H9 (cell line): Measurements from ENCODE around the gene EIF1B. TPM values are rescaled to one million over a fixed set of nuclear protein-coding genes. Genes with fewer than 3 reads are reported as not detected.

Source experiments
- DNase-seq: peaks from one replicate; pipeline ENCODE4 v3.0.0-alpha.2; 2017
- H2AFZ ChIP-seq: one replicate; pipeline ENCODE4 v1.6.1; 2013; ENCODE audit warnings: mild to moderate bottlenecking, low read length, control low read depth, moderate library complexity
- H2AK5ac ChIP-seq: 2 replicates; pipeline ENCODE4 v1.6.1; 2013; ENCODE audit warnings: low read length, control low read depth, mixed read lengths; ENCODE audit not compliant: insufficient read length
- H2BK120ac ChIP-seq: one replicate; pipeline ENCODE4 v1.6.1; 2013; ENCODE audit warnings: low read depth, mild to moderate bottlenecking, low read length, control low read depth, inconsistent platforms; ENCODE audit not compliant: poor library complexity, severe bottlenecking
- H2BK12ac ChIP-seq: 2 replicates; pipeline ENCODE4 v1.6.1; 2013; ENCODE audit warnings: low read length, control low read depth, mixed read lengths, low read depth; ENCODE audit not compliant: insufficient read length
- H2BK15ac ChIP-seq: 2 replicates; pipeline ENCODE4 v1.6.1; 2013; ENCODE audit warnings: low read depth, low read length, control low read depth
- H2BK20ac ChIP-seq: one replicate; pipeline ENCODE4 v1.6.1; 2013; ENCODE audit warnings: low read depth, mild to moderate bottlenecking, low read length, control low read depth, inconsistent platforms; ENCODE audit not compliant: poor library complexity, severe bottlenecking
- H2BK5ac ChIP-seq: 2 replicates; pipeline ENCODE4 v1.6.1; 2013; ENCODE audit warnings: low read length, control low read depth, mixed read lengths; ENCODE audit not compliant: insufficient read length
- H3K14ac ChIP-seq: 2 replicates; pipeline ENCODE4 v1.6.1; 2013; ENCODE audit warnings: low read length, control low read depth; ENCODE audit not compliant: insufficient read depth
- H3K18ac ChIP-seq: 2 replicates; pipeline ENCODE4 v1.6.1; 2013; ENCODE audit warnings: low read depth, mild to moderate bottlenecking, mixed read lengths, low read length, control low read depth; ENCODE audit not compliant: insufficient read length
- H3K23ac ChIP-seq: 2 replicates; pipeline ENCODE4 v1.6.1; 2013; ENCODE audit warnings: low read length, control low read depth, mixed read lengths, low read depth; ENCODE audit not compliant: insufficient read length
- H3K23me2 ChIP-seq: 2 replicates; pipeline ENCODE4 v1.6.1; 2013; ENCODE audit warnings: low read depth, mild to moderate bottlenecking, mixed read lengths, low read length, control low read depth; ENCODE audit not compliant: insufficient read length, poor library complexity, severe bottlenecking
- H3K27ac ChIP-seq: 2 replicates; pipeline ENCODE4 v1.5.1; 2013; ENCODE audit warnings: low read length, control low read depth, mixed read lengths, low read depth; ENCODE audit not compliant: insufficient read length
- H3K27me3 ChIP-seq: 2 replicates; pipeline ENCODE4 v1.6.1; 2013; ENCODE audit warnings: low read length, control low read depth, inconsistent platforms; ENCODE audit not compliant: insufficient read depth
- H3K4ac ChIP-seq: 2 replicates; pipeline ENCODE4 v1.6.1; 2013; ENCODE audit warnings: low read depth, mild to moderate bottlenecking, control low read depth, inconsistent platforms, low read length, moderate library complexity
- H3K4me1 ChIP-seq: 2 replicates; pipeline ENCODE4 v1.6.1; 2013; ENCODE audit warnings: low read length, control low read depth, inconsistent platforms; ENCODE audit not compliant: insufficient read depth
- H3K4me2 ChIP-seq: 2 replicates; pipeline ENCODE4 v1.6.1; 2013; ENCODE audit warnings: low read length, control low read depth, mixed read lengths; ENCODE audit not compliant: insufficient read length, insufficient read depth
- H3K56ac ChIP-seq: 2 replicates; pipeline ENCODE4 v1.6.1; 2013; ENCODE audit warnings: low read depth, mild to moderate bottlenecking, mixed read lengths, low read length, control low read depth; ENCODE audit not compliant: insufficient read length
- H3K79me1 ChIP-seq: 2 replicates; pipeline ENCODE4 v1.6.1; 2013; ENCODE audit warnings: low read depth, mild to moderate bottlenecking, moderate library complexity, low read length, control low read depth, inconsistent platforms; ENCODE audit not compliant: insufficient read depth, poor library complexity, severe bottlenecking
- H3K79me2 ChIP-seq: 2 replicates; pipeline ENCODE4 v1.6.1; 2013; ENCODE audit warnings: low read length, control low read depth, inconsistent platforms; ENCODE audit not compliant: insufficient read depth
- H3K9ac ChIP-seq: 2 replicates; pipeline ENCODE4 v1.6.1; 2013; ENCODE audit warnings: low read length, control low read depth, mixed read lengths; ENCODE audit not compliant: insufficient read length; ENCODE audit errors: extremely low read depth
- H3K9me3 ChIP-seq: one replicate; pipeline ENCODE4 v1.6.1; 2013; ENCODE audit warnings: low read depth, low read length, inconsistent platforms; ENCODE audit not compliant: control insufficient read depth
- H3T11ph ChIP-seq: one replicate; pipeline ENCODE4 v1.6.1; 2013; ENCODE audit warnings: mild to moderate bottlenecking, low read length, control low read depth, inconsistent platforms
- H4K20me1 ChIP-seq: one replicate; pipeline ENCODE4 v1.6.1; 2013; ENCODE audit not compliant: control insufficient read depth, insufficient read length, insufficient read depth
- H4K5ac ChIP-seq: 2 replicates; pipeline ENCODE4 v1.6.1; 2013; ENCODE audit warnings: low read depth, mild to moderate bottlenecking, mixed read lengths, low read length, control low read depth; ENCODE audit not compliant: insufficient read length
- H4K8ac ChIP-seq: replicated peaks from 2 replicates; pipeline ENCODE4 v1.6.1; 2013; ENCODE audit warnings: low read length, control low read depth, mixed read lengths, low read depth; ENCODE audit not compliant: insufficient read length
- H4K91ac ChIP-seq: 2 replicates; pipeline ENCODE4 v1.6.1; 2013; ENCODE audit warnings: low read depth, mild to moderate bottlenecking, moderate library complexity, mixed read lengths, low read length, control low read depth; ENCODE audit not compliant: insufficient read length
- H3K27ac Mint-ChIP-seq, 3 experiments: 2 replicates in 2 of 3; 3 replicates in 1 of 3; pipeline ENCODE4 v1.8.0; 2020 to 2021; ENCODE audit warnings: mixed read lengths in 3 of 3, mild to moderate bottlenecking in 1 of 3, moderate library complexity in 1 of 3
- H3K27me3 Mint-ChIP-seq: 2 replicates; pipeline ENCODE4 v1.8.0; 2021; ENCODE audit warnings: low read depth, mild to moderate bottlenecking, moderate library complexity, mixed read lengths
- H3K36me3 Mint-ChIP-seq, 3 experiments: 2 replicates in 2 of 3; 3 replicates in 1 of 3; pipeline ENCODE4 v1.8.0; 2020 to 2021; ENCODE audit warnings: low read depth in 3 of 3, mixed read lengths in 3 of 3; ENCODE audit not compliant: insufficient read depth in 1 of 3
- H3K4me1 Mint-ChIP-seq, 2 experiments: 2 replicates each; pipeline ENCODE4 v1.8.0; 2020; ENCODE audit warnings: mixed read lengths in 2 of 2
- H3K4me3 Mint-ChIP-seq, 2 experiments: 2 replicates in 1 of 2; 3 replicates in 1 of 2; pipeline ENCODE4 v1.8.0; 2020 to 2021; ENCODE audit warnings: mild to moderate bottlenecking in 2 of 2, mixed read lengths in 2 of 2, moderate library complexity in 1 of 2
- H3K9me3 Mint-ChIP-seq, 2 experiments: 2 replicates in 1 of 2; 3 replicates in 1 of 2; pipeline ENCODE4 v1.8.0; 2020; ENCODE audit warnings: mild to moderate bottlenecking in 2 of 2, mixed read lengths in 2 of 2, moderate library complexity in 1 of 2
- CTCF ChIP-seq: fragments of 200-600 bp; sonication (generic); conservative IDR thresholded peaks from 3 replicates; pipeline ENCODE4 v1.8.0; 2021; ENCODE audit warnings: antibody characterized with exemption, mild to moderate bottlenecking
- WGBS: extraction: QIAGEN DNeasy Blood & Tissue Kit; methylation state at CpG from one replicate; pipeline ENCODE4 v1.1.7; 2013; ENCODE audit warnings: missing lambda C conversion rate, low lambda C conversion rate, mixed read lengths; ENCODE audit not compliant: insufficient read length; ENCODE audit errors: extremely low coverage; 5-methylcytosine and 5-hydroxymethylcytosine counted together
- total RNA-seq: library from RNA; stranded (reverse); gene quantifications from 2 replicates; pipeline ENCODE4 v1.2.1, GENCODE V29; 2021

EIF1B gene
- total RNA-seq, 1 experiment from 2014 or later = 133 TPM

- Histone ChIP-seq H3K23ac (no peak overlapping the region), H3K56ac (no peak overlapping the region), H2BK20ac (no peak overlapping the region), H3K9ac (no peak overlapping the region), H2AFZ (no peak overlapping the region), H3K9me3 (no peaks in the 10 kb centered on the region), H4K91ac (no peak overlapping the region), H3K23me2 (no peaks in the 10 kb centered on the region), H3K4me2 (no peak overlapping the region), H3K27ac (no peak overlapping the region), H2BK15ac (no peak overlapping the region), H3K14ac (no peak overlapping the region), H3K4ac (no peak overlapping the region), H2BK5ac (no peak overlapping the region), H4K5ac (no peak overlapping the region), H4K8ac (no peak overlapping the region), H2AK5ac (no peak overlapping the region), H4K20me1 (no peaks in the 10 kb centered on the region), H3K79me1 (no peaks in the 10 kb centered on the region), H3T11ph (no peak overlapping the region), H3K27me3 (no peaks in the 10 kb centered on the region), H3K4me1 (no peaks in the 10 kb centered on the region), H3K79me2 (no peaks in the 10 kb centered on the region), H2BK12ac (no peak overlapping the region), H2BK120ac (no peak overlapping the region), H3K18ac (no peak overlapping the region)
- Mint-ChIP-seq H3K4me3 (no peak overlapping the region), H3K36me3 (no peaks in the 10 kb centered on the region), H3K9me3 (0 out of 5 replicates have a peak, but pooled peaks cover 0 to 1% of the 10 kb centered on the region in 2 experiments), H3K27me3 (no peaks in the 10 kb centered on the region), H3K27ac (no peak overlapping the region), H3K4me1 (peaks cover 4 to 7% of the 10 kb centered on the region in 2 experiments; a peak in 3 of 4 replicates)
- no peak for TF ChIP-seq CTCF
- no CpG with 5 or more reads among the region's 1 CpG for WGBS
- no peak for DNase-seq
Measured at GRCh38 chr3:40336101-40336500, 26.6 kb downstream of the EIF1B start.
